Uterus (tissue), 2 donors: ENCODE measurements around the gene FEM1A.

Source experiments
- POLR2A ChIP-seq, 2 donors: fragments of 450-650 bp; IDR thresholded peaks; one replicate each; pipeline ENCODE4 v1.6.1; 2016; ENCODE audit warnings: antibody characterized with exemption in 2 of 2, mild to moderate bottlenecking in 1 of 2, moderate library complexity in 1 of 2
- TF ChIP-seq, protein P1 (sequence below), 4 experiments: fragments of 200-600 bp in 2 of 4; fragments of 450-650 bp in 2 of 4; sonication (generic) in 2 of 4; IDR thresholded peaks; one replicate each; pipeline ENCODE4 v1.5.1; 2016 to 2019; ENCODE audit warnings: antibody characterized with exemption in 4 of 4, mild to moderate bottlenecking in 2 of 4, moderate library complexity in 1 of 4

GRCh38 chr19:4847190-4847973, 55.8 kb downstream of the FEM1A start:
- TF ChIP-seq POLR2A (IDR thresholded peaks at IDR 0.05), result no peak
- TF ChIP-seq, protein P1, sequence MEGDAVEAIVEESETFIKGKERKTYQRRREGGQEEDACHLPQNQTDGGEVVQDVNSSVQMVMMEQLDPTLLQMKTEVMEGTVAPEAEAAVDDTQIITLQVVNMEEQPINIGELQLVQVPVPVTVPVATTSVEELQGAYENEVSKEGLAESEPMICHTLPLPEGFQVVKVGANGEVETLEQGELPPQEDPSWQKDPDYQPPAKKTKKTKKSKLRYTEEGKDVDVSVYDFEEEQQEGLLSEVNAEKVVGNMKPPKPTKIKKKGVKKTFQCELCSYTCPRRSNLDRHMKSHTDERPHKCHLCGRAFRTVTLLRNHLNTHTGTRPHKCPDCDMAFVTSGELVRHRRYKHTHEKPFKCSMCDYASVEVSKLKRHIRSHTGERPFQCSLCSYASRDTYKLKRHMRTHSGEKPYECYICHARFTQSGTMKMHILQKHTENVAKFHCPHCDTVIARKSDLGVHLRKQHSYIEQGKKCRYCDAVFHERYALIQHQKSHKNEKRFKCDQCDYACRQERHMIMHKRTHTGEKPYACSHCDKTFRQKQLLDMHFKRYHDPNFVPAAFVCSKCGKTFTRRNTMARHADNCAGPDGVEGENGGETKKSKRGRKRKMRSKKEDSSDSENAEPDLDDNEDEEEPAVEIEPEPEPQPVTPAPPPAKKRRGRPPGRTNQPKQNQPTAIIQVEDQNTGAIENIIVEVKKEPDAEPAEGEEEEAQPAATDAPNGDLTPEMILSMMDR (IDR thresholded peaks at IDR 0.05), result no peak
